GM18498 (cell line): ENCODE data around the gene KIF6.

Experiments
- ATAC-seq: cut with Tn5 transposase; IDR thresholded peaks from one replicate; pipeline ENCODE4 v1.9.1; 2021; ENCODE audit warnings: mild to moderate bottlenecking, moderate library complexity; ENCODE audit not compliant: unreplicated experiment

KIF6 gene

GRCh38 chr6:39360378-39360777 lies 364.8 kb downstream of the KIF6 start:
- ATAC-seq = no peak

- no peak for ATAC-seq
Observed at GRCh38 chr6:39357998-39358686, 367.1 kb downstream of the KIF6 start.

- no peak for ATAC-seq
Observed at GRCh38 chr6:39353698-39354315, 371.4 kb downstream of the KIF6 start.

GRCh38 chr6:39350723-39351505 lies 374.3 kb downstream of the KIF6 start:
- ATAC-seq = no peak

GRCh38 chr6:39348740-39349139 lies 376.5 kb downstream of the KIF6 start:
- no peak for ATAC-seq

GRCh38 chr6:39347906-39348585 lies 377.2 kb downstream of the KIF6 start:
- ATAC-seq = peak; percentile 57

GRCh38 chr6:39347206-39347605 lies 378.0 kb downstream of the KIF6 start:
- ATAC-seq = no peak

- no peak for ATAC-seq
Observed at GRCh38 chr6:39344821-39345280, 380.4 kb downstream of the KIF6 start.

- ATAC-seq = no peak
Observed at GRCh38 chr6:39343396-39343870, 381.8 kb downstream of the KIF6 start.

GRCh38 chr6:39342692-39343395 lies 382.4 kb downstream of the KIF6 start:
- ATAC-seq = peak; percentile 60

GRCh38 chr6:39341937-39342336 lies 383.3 kb downstream of the KIF6 start:
- ATAC-seq = no peak

GRCh38 chr6:39341352-39341751 lies 383.9 kb downstream of the KIF6 start:
- ATAC-seq = no peak

- no peak for ATAC-seq
Observed at GRCh38 chr6:39339868-39340550, 385.2 kb downstream of the KIF6 start.

- ATAC-seq = no peak
Observed at GRCh38 chr6:39339096-39339867, 385.9 kb downstream of the KIF6 start.

GRCh38 chr6:39338397-39338796 lies 386.8 kb downstream of the KIF6 start:
- ATAC-seq = no peak

GRCh38 chr6:39335780-39336545 lies 389.2 kb downstream of the KIF6 start:
- ATAC-seq = no peak

- no peak for ATAC-seq
Observed at GRCh38 chr6:39333644-39334438, 391.4 kb downstream of the KIF6 start.

- ATAC-seq = no peak
Observed at GRCh38 chr6:39330476-39330875, 394.7 kb downstream of the KIF6 start.
